CD4-positive, CD25-positive, alpha-beta regulatory T cell (primary cell): ENCODE data around the gene ELOA. TPM values are rescaled to one million over a fixed set of nuclear protein-coding genes. Genes with fewer than 3 reads are reported as not detected.
"Not testable (repeated sequence)": the region's sequence is repeated elsewhere in the genome, so short reads cannot be mapped to it uniquely, and the experiment has no call there.

Experiments used
- ATAC-seq, 2 donors: fragments of 150-1000 bp; cut with Tn5 transposase; one replicate each; pipeline ENCODE4 v1.10.0; 2021; ENCODE audit warnings: low read depth in 2 of 2, moderate number of reproducible peaks in 2 of 2, moderate library complexity in 1 of 2
- DNase-seq, 3 donors: peaks; one replicate each; pipeline versions ENCODE4 v3.0.0 to v3.0.0-alpha.2; 2012 to 2022; ENCODE audit warnings: mixed read lengths in 1 of 3
- H3K27ac ChIP-seq: one replicate; pipeline ENCODE4 v1.7.0; 2013; ENCODE audit warnings: mild to moderate bottlenecking, low read length; ENCODE audit not compliant: insufficient read depth, poor library complexity, severe bottlenecking
- H3K27me3 ChIP-seq: one replicate; pipeline ENCODE4 v1.7.0; 2013; ENCODE audit warnings: low read length; ENCODE audit not compliant: control insufficient read depth, insufficient read depth
- H3K36me3 ChIP-seq: one replicate; pipeline ENCODE4 v1.7.0; 2013; ENCODE audit warnings: mild to moderate bottlenecking, low read length, moderate library complexity; ENCODE audit not compliant: control insufficient read depth, insufficient read depth
- H3K4me1 ChIP-seq: 2 replicates; pipeline ENCODE4 v1.7.0; 2013; ENCODE audit warnings: mild to moderate bottlenecking, low read length; ENCODE audit not compliant: insufficient read depth, control insufficient read depth, poor library complexity, severe bottlenecking
- H3K4me3 ChIP-seq: one replicate; pipeline ENCODE4 v1.7.0; 2013; ENCODE audit warnings: low read depth, mild to moderate bottlenecking, low read length, moderate library complexity
- H3K9me3 ChIP-seq, 2 experiments: 1 replicate in 1 of 2; 2 replicates in 1 of 2; pipeline ENCODE4 v1.7.0; 2013; ENCODE audit warnings: low read length in 2 of 2, mild to moderate bottlenecking in 1 of 2, moderate library complexity in 1 of 2; ENCODE audit not compliant: control insufficient read depth in 2 of 2
- H3K27ac Mint-ChIP-seq, 3 donors: one replicate each; pipeline ENCODE4 v1.8.0; 2020 to 2022; ENCODE audit warnings: mild to moderate bottlenecking in 3 of 3, mixed read lengths in 3 of 3, moderate library complexity in 2 of 3
- H3K27me3 Mint-ChIP-seq: one replicate; pipeline ENCODE4 v1.8.0; 2022; ENCODE audit warnings: mild to moderate bottlenecking, mixed read lengths
- H3K36me3 Mint-ChIP-seq: one replicate; pipeline ENCODE4 v1.8.0; 2020; ENCODE audit warnings: mixed read lengths
- H3K4me1 Mint-ChIP-seq, 4 donors: one replicate each; pipeline ENCODE4 v1.8.0; 2020 to 2022; ENCODE audit warnings: mixed read lengths in 4 of 4, mild to moderate bottlenecking in 1 of 4
- H3K4me3 Mint-ChIP-seq, 4 donors: one replicate each; pipeline ENCODE4 v1.8.0; 2020 to 2022; ENCODE audit warnings: mild to moderate bottlenecking in 4 of 4, mixed read lengths in 4 of 4, moderate library complexity in 3 of 4
- H3K9me3 Mint-ChIP-seq, 7 donors: one replicate each; pipeline ENCODE4 v1.8.0; 2020 to 2022; ENCODE audit warnings: mixed read lengths in 7 of 7, mild to moderate bottlenecking in 3 of 7, moderate library complexity in 2 of 7
- polyA plus RNA-seq, 4 donors: library from polyadenylated mRNA; unstranded; fragments of 300-500 nt; fragmentation: Illumina TruSeq; gene quantifications; one replicate each; pipeline ENCODE4 v1.2.3, GENCODE V29; 2021
- total RNA-seq: library from RNA; stranded (reverse); gene quantifications from one replicate; pipeline ENCODE4 v1.2.3, GENCODE V29; 2022

ELOA gene
- total and polyA plus RNA-seq, 5 donors from 2014 or later = 22.6 to 42.0 (median 34.3) TPM

DNA sequence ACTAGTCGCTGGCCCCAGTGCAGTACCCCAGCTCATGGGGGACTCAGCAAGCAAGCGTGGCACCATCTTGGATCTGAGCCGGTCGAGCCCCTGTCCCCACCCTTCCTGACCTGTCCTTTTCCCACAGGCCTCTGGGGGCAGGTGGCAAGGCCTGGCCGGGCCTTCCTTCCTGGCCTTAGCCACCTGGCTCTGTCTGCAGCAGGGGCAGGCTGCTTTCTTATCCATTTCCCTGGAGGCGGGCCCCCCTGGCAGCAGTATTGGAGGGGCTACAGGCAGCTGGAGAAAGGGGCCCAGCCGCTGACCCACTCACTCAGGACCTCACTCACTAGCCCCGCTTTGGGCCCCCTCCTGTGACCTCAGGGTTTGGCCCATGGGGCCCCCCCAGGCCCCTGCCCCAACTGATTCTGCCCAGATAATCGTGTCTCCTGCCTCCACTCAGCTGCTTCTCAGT, 51.5 kb downstream of the ELOA start:
- Mint-ChIP-seq H3K27ac (peak overlapping the region in 2 of 3 donors; percentile 55 to 74), H3K4me1 (peaks cover 1 to 40% (median 16%) of the 10 kb centered on the region in 4 donors), H3K4me3 (peak overlapping the region in 1 of 4 donors; percentile 44)
- H3K4me3 ChIP-seq, DNase-seq, ATAC-seq, H3K9me3 ChIP-seq, H3K27me3 Mint-ChIP-seq, H3K27me3 ChIP-seq, H3K36me3 Mint-ChIP-seq, H3K27ac ChIP-seq, H3K9me3 Mint-ChIP-seq: not testable (repeated sequence)
- H3K36me3 ChIP-seq = peaks cover 15% of the 10 kb centered on the region
- H3K4me1 ChIP-seq = peaks cover 30% of the 10 kb centered on the region

DNA sequence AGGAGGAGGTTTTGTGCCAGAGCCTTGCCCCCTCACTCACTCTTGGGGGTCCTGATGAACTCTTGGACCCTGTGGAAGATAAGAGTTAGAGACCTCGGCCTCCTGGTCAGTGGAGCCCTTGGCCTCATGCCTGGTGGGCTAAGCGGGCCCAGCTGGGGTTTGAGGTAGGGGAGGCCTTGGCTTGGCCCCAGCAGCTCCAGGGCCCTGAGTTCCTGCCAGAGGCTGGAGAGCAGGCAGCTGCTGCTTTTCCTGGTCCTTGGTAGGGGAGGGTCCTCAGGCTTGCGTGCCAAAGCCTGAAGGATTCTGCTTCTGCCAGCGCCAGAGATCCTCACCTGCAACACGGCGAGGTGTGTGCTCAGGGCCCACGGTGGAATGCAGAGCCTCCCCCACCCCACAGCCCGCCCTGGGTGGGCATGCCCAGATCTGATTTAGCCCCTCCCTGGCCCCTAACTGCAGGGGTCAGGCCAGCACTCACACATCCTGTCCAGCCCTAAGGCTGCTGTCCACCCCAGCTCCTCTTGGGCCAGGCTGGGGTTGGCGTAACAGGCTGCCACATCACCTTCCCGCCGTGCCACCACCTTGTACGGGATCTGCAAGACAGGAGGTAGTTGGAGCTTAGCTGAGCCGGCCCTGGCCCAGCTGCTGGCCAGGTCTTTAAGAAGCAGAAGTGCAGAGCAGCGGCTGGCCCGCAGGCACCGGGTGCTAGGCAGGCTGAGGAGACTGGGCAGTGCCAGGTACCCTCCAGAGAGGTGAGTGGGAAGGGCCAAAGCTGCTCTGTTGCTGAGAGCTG, 52.6 kb downstream of the ELOA start:
- no peaks in the 10 kb centered on the region for H3K27me3 Mint-ChIP-seq
- DNase-seq = no peak
- peaks cover 3% of the 10 kb centered on the region for H3K36me3 Mint-ChIP-seq
- Histone ChIP-seq H3K36me3 (peaks cover 15% of the 10 kb centered on the region), H3K4me3 (no peak overlapping the region), H3K9me3 (no peaks in the 10 kb centered on the region), H3K27me3 (no peaks in the 10 kb centered on the region), H3K27ac (no peak overlapping the region), H3K4me1 (peaks cover 28% of the 10 kb centered on the region)
- ATAC-seq = no peak
- peak overlapping the region in 1 of 3 donors; percentile 40 for H3K27ac Mint-ChIP-seq
- peak overlapping the region in 1 of 4 donors; percentile 34 for H3K4me3 Mint-ChIP-seq
- no peaks in the 10 kb centered on the region for H3K9me3 Mint-ChIP-seq
- peaks cover 4 to 34% (median 12%) of the 10 kb centered on the region in 4 donors for H3K4me1 Mint-ChIP-seq

- Histone ChIP-seq H3K27me3 (no peaks in the 10 kb centered on the region), H3K9me3 (no peaks in the 10 kb centered on the region), H3K4me1 (peaks cover 31% of the 10 kb centered on the region), H3K36me3 (peaks cover 15% of the 10 kb centered on the region), H3K4me3 (no peak overlapping the region), H3K27ac (no peak overlapping the region)
- Mint-ChIP-seq H3K27ac (no peak overlapping the region), H3K4me1 (peaks cover 4 to 31% (median 7%) of the 10 kb centered on the region in 4 donors), H3K27me3 (no peaks in the 10 kb centered on the region), H3K36me3 (peaks cover 3% of the 10 kb centered on the region), H3K9me3 (no peaks in the 10 kb centered on the region), H3K4me3 (peak overlapping the region in 2 of 4 donors; percentile 79 to 89)
- DNase-seq (no peak), ATAC-seq (no peak)
Observed at GRCh38 chr1:23796466-23797271, 53.4 kb downstream of the ELOA start.

- DNase-seq (no peak), ATAC-seq (no peak)
- Mint-ChIP-seq H3K27me3 (no peaks in the 10 kb centered on the region), H3K36me3 (peaks cover 3% of the 10 kb centered on the region), H3K27ac (no peak overlapping the region), H3K9me3 (no peaks in the 10 kb centered on the region), H3K4me1 (peaks cover 0 to 23% (median 7%) of the 10 kb centered on the region in 4 donors), H3K4me3 (peak overlapping the region; percentile 3 to 89 (median 46))
- no peaks in the 10 kb centered on the region for H3K27me3 ChIP-seq
- H3K36me3 ChIP-seq = peaks cover 15% of the 10 kb centered on the region
- no peak overlapping the region for H3K27ac ChIP-seq
- H3K4me1 ChIP-seq = peaks cover 20% of the 10 kb centered on the region
- H3K9me3 ChIP-seq = no peaks in the 10 kb centered on the region
- no peak overlapping the region for H3K4me3 ChIP-seq
Observed at GRCh38 chr1:23797478-23798448, 54.5 kb downstream of the ELOA start.

DNA sequence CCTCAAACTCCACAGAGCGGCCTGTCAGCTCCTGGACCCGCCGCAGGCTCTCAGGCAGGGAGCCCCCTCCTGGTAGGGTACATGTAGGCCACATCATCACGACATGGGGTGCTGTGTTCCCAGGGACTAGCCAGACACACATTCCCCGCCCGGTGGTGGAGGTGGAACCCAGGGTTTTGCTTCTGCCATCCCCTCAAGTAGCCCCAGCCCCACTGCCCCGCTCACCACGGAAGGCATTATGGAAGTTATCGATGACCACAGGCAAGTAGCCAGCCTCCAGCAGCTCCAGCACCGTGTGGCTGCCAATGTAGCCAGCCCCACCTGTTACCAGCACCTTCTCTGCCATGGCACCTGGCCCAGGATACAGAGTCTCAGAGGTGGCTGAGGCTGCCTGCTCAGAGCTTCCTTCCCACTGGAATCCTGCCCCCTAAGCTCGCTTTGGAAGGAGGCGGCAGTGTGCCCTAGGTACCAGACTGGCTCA, 55.4 kb downstream of the ELOA start:
- no peak for ATAC-seq
- H3K9me3 ChIP-seq = no peaks in the 10 kb centered on the region
- no peak for DNase-seq
- Mint-ChIP-seq H3K36me3 (peaks cover 5% of the 10 kb centered on the region), H3K27me3 (no peaks in the 10 kb centered on the region), H3K4me3 (peak overlapping the region in 3 of 4 donors; percentile 47 to 92 (median 91)), H3K4me1 (peaks cover 0 to 18% (median 7%) of the 10 kb centered on the region in 4 donors), H3K9me3 (no peaks in the 10 kb centered on the region), H3K27ac (peak overlapping the region in 1 of 3 donors; percentile 71)
- peaks cover 20% of the 10 kb centered on the region for H3K4me1 ChIP-seq
- H3K27me3 ChIP-seq = no peaks in the 10 kb centered on the region
- no peak overlapping the region for H3K27ac ChIP-seq
- no peak overlapping the region for H3K4me3 ChIP-seq
- H3K36me3 ChIP-seq = peaks cover 15% of the 10 kb centered on the region

GRCh38 chr1:23799255-23799569, 55.9 kb downstream of the ELOA start:
- Mint-ChIP-seq H3K4me3 (peak overlapping the region; percentile 47 to 92 (median 91)), H3K9me3 (no peaks in the 10 kb centered on the region), H3K36me3 (peaks cover 10% of the 10 kb centered on the region), H3K27ac (peak overlapping the region in 1 of 3 donors; percentile 91), H3K4me1 (peaks cover 0 to 18% (median 7%) of the 10 kb centered on the region in 4 donors), H3K27me3 (no peaks in the 10 kb centered on the region)
- H3K4me3 ChIP-seq = peak overlapping the region; percentile 67
- H3K27me3 ChIP-seq = no peaks in the 10 kb centered on the region
- peaks cover 20% of the 10 kb centered on the region for H3K4me1 ChIP-seq
- peaks cover 14% of the 10 kb centered on the region for H3K36me3 ChIP-seq
- H3K9me3 ChIP-seq = no peaks in the 10 kb centered on the region
- ATAC-seq (no peak), DNase-seq (no peak)
- peak overlapping the region; percentile 89 for H3K27ac ChIP-seq
